ENCODE measurements around the gene HTR6.

GRCh38 chr1:19640363-19641316, 24.0 kb upstream of the HTR6 start:
- no peak for TF ChIP-seq CTCF (IDR thresholded peaks at IDR 0.05 in 4 of 5, conservative IDR thresholded peaks at IDR 0.05 in 1 of 5)
- TF ChIP-seq POLR2A (IDR thresholded peaks at IDR 0.05): no peak

Measured in gastrocnemius medialis (tissue), 4 donors.